ENCODE measurements around the gene PGGT1B. TPM values are rescaled to one million over a fixed set of nuclear protein-coding genes. Genes with fewer than 3 reads are reported as not detected.
A peak's percentile ranks its signal among the peaks of the same experiment; 100 is the strongest.

Gene PGGT1B
- polyA plus RNA-seq, 1 donor from 2014 or later, result 6.6 TPM

GRCh38 chr5:115170134-115170928 is 92.3 kb downstream of the PGGT1B start:
- Histone ChIP-seq H3K4me3 (ENCODE audit: low read length) (peak overlapping the region; percentile 85), H3K9me3 (ENCODE audit: low read length) (peaks cover 15% of the 10 kb centered on the region), H2AFZ (ENCODE audit: low read depth, low read length) (peak overlapping the region; percentile 31), H4K20me1 (ENCODE audit: insufficient read depth) (no peaks in the 10 kb centered on the region), H3K36me3 (ENCODE audit: insufficient read depth, low read length) (peaks cover 2% of the 10 kb centered on the region), H3K79me2 (replicated peaks; ENCODE audit: insufficient read depth, low read length) (peaks cover 43% of the 10 kb centered on the region), H3F3A (ENCODE audit: insufficient read depth, low read length, poor library complexity, severe bottlenecking) (peaks cover 9% of the 10 kb centered on the region), H3K27ac (ENCODE audit: low read length) (no peak overlapping the region), H3K9me2 (ENCODE audit: insufficient read depth, low read length) (no peaks in the 10 kb centered on the region), H3K27me3 (ENCODE audit: insufficient read depth, low read depth, low read length) (peaks cover 5% of the 10 kb centered on the region), H3K9ac (ENCODE audit: low read length) (peak overlapping the region; percentile 89), H3K4me2 (ENCODE audit: low read length) (peak overlapping the region; percentile 78)
- TF ChIP-seq MXI1 (conservative IDR thresholded peaks at IDR 0.05; ENCODE audit: poor library complexity, severe bottlenecking) (peak; percentile 27), SMC3 (conservative IDR thresholded peaks at IDR 0.05; ENCODE audit: poor library complexity) (no peak)
- TF ChIP-seq, protein P1, sequence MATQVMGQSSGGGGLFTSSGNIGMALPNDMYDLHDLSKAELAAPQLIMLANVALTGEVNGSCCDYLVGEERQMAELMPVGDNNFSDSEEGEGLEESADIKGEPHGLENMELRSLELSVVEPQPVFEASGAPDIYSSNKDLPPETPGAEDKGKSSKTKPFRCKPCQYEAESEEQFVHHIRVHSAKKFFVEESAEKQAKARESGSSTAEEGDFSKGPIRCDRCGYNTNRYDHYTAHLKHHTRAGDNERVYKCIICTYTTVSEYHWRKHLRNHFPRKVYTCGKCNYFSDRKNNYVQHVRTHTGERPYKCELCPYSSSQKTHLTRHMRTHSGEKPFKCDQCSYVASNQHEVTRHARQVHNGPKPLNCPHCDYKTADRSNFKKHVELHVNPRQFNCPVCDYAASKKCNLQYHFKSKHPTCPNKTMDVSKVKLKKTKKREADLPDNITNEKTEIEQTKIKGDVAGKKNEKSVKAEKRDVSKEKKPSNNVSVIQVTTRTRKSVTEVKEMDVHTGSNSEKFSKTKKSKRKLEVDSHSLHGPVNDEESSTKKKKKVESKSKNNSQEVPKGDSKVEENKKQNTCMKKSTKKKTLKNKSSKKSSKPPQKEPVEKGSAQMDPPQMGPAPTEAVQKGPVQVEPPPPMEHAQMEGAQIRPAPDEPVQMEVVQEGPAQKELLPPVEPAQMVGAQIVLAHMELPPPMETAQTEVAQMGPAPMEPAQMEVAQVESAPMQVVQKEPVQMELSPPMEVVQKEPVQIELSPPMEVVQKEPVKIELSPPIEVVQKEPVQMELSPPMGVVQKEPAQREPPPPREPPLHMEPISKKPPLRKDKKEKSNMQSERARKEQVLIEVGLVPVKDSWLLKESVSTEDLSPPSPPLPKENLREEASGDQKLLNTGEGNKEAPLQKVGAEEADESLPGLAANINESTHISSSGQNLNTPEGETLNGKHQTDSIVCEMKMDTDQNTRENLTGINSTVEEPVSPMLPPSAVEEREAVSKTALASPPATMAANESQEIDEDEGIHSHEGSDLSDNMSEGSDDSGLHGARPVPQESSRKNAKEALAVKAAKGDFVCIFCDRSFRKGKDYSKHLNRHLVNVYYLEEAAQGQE (IDR thresholded peaks at IDR 0.05; ENCODE audit: borderline replicate concordance), result no peak

DNA sequence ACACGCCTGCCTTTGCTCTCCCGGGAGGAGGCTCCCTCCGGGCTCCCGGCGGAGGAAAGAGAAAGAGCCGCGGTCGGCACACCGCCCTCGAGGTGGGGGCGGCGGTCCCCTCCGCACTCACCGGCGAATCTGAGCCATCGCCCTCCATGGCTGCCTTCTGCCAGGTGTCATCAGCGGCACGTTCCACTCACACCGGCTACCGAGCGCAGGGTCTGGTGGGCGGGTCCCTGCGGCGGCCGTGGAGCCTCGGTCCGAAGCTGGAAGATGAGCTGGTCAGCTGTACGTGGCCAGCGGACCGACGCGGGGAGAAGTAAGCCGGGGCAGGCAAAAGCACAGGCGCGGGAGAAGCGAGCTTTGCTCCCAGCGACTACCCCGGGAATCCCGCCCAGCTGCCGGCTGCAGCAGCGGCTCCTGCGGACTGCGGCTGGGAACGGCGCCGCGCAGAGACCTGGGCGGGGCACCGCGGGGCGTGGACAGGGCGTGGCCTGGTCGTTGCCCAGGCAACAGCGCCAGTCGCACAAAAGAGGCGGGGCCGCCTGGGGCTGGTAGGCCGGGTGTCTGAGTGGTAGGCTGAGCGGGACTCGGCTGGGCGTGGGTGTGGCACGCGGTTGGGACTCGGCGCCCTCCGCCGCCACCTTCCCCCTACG is 93.1 kb downstream of the PGGT1B start, which contains the start of gene TRIM36:
Gene TRIM36, minus strand, starts transcription at position 422 of the 647 bp plus-strand sequence. Its CDS starts 274 bp downstream, at position 148.
- Histone ChIP-seq H3K79me2 (replicated peaks; ENCODE audit: insufficient read depth, low read length) (peaks cover 49% of the 10 kb centered on the region), H3K4me2 (ENCODE audit: low read length) (peak within 1 kb of the TSS; percentile 97), H3K27me3 (ENCODE audit: insufficient read depth, low read depth, low read length) (peaks cover 5% of the 10 kb centered on the region), H3K9me2 (ENCODE audit: insufficient read depth, low read length) (no peaks in the 10 kb centered on the region), H3K9me3 (ENCODE audit: low read length) (peaks cover 19% of the 10 kb centered on the region), H3F3A (ENCODE audit: insufficient read depth, low read length, poor library complexity, severe bottlenecking) (peaks cover 9% of the 10 kb centered on the region), H3K27ac (ENCODE audit: low read length) (peak within 1 kb of the TSS; percentile 80), H4K20me1 (ENCODE audit: insufficient read depth) (no peaks in the 10 kb centered on the region), H2AFZ (ENCODE audit: low read depth, low read length) (peak within 1 kb of the TSS; percentile 75), H3K4me3 (ENCODE audit: low read length) (peak within 1 kb of the TSS; percentile 85), H3K36me3 (ENCODE audit: insufficient read depth, low read length) (peaks cover 3% of the 10 kb centered on the region), H3K9ac (ENCODE audit: low read length) (peak within 1 kb of the TSS; percentile 89)
- TF ChIP-seq TAF1 (IDR thresholded peaks at IDR 0.05; ENCODE audit: low read depth) (peak; percentile 75), MXI1 (conservative IDR thresholded peaks at IDR 0.05; ENCODE audit: poor library complexity, severe bottlenecking) (peak; percentile 79), EP300 (conservative IDR thresholded peaks at IDR 0.05; ENCODE audit: poor library complexity, severe bottlenecking) (no peak), SMC3 (conservative IDR thresholded peaks at IDR 0.05; ENCODE audit: poor library complexity) (peak; percentile 40), POLR2AphosphoS5 (IDR thresholded peaks at IDR 0.05) (peak; percentile 84), EZH2 (IDR thresholded peaks at IDR 0.05; ENCODE audit: borderline replicate concordance, insufficient read depth, low read length, poor library complexity, severe bottlenecking) (no peak), RAD21 (conservative IDR thresholded peaks at IDR 0.05) (peak; percentile 32)
- TF ChIP-seq, protein P2, sequence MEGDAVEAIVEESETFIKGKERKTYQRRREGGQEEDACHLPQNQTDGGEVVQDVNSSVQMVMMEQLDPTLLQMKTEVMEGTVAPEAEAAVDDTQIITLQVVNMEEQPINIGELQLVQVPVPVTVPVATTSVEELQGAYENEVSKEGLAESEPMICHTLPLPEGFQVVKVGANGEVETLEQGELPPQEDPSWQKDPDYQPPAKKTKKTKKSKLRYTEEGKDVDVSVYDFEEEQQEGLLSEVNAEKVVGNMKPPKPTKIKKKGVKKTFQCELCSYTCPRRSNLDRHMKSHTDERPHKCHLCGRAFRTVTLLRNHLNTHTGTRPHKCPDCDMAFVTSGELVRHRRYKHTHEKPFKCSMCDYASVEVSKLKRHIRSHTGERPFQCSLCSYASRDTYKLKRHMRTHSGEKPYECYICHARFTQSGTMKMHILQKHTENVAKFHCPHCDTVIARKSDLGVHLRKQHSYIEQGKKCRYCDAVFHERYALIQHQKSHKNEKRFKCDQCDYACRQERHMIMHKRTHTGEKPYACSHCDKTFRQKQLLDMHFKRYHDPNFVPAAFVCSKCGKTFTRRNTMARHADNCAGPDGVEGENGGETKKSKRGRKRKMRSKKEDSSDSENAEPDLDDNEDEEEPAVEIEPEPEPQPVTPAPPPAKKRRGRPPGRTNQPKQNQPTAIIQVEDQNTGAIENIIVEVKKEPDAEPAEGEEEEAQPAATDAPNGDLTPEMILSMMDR (IDR thresholded peaks at IDR 0.05; ENCODE audit: poor library complexity, severe bottlenecking), result peak; percentile 75
- TF ChIP-seq, protein P1 (IDR thresholded peaks at IDR 0.05; ENCODE audit: borderline replicate concordance), result peak; percentile 24

Measured in neural cell (in vitro differentiated cells).